ENCODE results near the gene CDC42EP3.

CDC42EP3 gene

DNA sequence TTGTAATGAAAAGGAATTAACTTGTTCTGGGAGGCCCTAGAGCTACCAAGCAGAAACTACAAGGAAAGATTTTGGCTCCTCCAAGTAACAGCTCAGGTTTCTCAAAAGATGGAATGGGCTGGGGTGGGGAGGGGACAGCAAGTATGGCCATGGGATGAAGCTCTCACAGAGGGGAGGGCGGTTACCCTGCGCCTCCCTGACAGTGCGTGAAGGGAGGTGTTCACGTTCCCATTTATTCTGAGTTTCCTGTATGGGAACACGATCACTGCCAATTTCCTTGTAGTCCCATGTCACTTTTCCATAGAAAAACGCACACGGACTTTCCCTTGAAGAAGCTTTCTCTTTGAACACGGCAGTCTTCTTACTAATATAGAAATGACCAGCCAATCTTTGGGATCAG, 17.0 kb downstream of the CDC42EP3 start:
- no peak for DNase-seq

DNA sequence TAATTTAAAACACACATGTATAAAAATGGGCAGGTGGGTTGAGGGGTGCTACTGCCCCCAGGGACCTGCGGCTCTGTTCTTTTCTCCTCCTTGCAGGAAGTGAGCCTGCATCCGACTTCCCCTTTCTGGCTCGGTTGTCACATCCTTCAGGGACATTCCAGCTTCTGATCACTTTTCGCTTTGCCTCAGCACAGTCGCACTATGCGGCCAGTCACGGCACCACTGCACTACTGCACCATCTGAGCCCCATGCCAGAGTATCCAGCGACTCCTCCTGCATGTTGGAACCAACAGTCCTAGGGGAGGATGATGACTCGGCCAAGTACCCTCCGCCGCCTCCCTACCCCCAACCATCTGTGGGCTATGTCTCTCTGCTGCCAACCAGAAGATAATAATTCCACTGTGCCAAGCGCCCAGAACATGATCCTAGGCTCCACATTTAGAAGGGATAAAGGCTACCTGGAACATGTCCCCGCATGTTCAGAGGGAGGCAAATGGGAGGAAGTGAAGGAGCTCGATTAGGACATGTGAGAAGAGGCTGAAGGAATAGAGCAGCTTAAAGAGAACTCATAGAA, 17.6 kb downstream of the CDC42EP3 start:
- DNase-seq: no peak

DNA sequence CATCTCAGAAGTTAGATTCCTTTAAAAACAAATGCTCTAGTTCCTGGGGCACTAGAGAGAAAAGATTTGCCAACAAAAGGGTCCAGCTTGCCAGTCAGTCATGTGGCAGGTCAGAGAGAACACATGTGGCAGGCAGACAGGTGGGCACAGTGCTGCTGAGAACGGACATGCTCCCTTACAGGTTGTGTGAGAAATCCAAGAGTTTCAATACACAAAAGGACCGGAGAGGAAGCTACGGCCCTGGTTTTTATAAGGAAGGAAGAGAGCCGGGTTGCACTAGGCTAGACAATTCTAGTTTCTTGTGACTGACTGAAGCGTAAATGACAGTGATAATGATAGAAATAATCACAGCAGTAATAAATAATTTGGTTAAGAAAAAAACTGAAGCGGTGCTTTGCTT, 18.3 kb downstream of the CDC42EP3 start:
- no peak for DNase-seq

DNA sequence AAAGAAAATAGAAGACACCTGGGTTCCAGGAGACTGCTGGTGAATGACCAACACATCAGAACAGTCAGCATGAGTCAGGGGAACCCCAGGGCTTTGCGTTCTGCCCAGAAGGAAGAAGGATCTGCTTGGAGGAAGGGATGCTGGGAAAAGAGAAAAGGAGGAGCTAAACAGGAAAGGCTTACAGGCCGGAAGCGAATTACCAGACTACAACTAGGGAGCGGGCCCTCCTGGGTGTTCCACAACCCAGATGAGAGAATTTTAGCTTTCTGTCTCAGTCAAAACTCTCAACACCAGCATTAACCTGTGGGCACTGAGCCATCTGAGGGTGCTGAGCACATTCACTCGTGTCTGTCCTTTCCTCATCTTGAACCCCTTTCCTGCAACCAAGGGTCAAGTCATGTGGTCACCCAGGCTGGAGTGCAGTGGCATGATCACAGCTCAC, 19.2 kb downstream of the CDC42EP3 start:
- DNase-seq: no peak

DNA sequence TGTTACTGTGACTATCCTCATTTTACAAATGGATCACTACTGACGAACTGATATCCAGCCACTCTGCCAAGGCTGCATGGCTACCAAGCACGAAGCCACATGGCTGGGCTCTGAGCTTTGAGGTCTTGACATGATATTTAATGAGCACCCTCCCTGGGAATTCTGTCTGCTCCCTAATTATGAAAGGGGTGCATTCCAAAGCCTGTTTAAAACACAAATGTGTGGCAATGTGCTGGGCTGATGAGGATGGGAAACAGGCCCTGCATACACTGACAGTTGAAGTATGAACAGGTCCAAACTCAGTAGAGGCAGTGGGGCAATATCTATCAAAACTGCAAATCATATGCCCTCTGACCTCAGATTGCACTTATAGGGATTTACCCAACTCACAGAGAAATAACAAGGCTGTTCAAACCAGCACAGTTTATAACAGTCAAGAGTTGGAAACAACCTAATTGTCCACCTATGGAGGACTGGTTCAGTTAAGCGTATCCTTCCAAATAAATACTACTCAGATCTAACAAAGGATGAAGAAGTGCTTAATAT, 20.8 kb downstream of the CDC42EP3 start:
- no peak for DNase-seq

DNA sequence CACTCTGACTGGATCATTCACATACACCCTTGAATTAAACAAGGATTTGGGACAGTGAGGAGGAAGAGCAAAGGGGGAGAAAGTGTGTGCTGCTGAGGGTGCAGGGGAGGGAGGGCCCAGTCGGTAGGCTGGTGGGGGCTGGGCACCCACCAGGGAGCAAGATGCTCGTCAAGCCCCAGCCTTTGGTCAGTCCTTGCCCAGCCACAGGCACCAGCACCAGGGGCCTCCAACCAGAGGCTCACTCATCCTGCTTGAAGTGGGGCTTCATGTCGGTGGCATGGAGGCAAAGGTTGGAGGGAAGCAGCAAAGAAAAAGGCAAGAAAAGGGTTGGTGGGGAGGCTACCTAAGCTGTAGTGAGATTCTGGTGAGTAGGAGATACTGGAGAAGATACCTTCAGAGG, 21.9 kb downstream of the CDC42EP3 start:
- DNase-seq: no peak

DNA sequence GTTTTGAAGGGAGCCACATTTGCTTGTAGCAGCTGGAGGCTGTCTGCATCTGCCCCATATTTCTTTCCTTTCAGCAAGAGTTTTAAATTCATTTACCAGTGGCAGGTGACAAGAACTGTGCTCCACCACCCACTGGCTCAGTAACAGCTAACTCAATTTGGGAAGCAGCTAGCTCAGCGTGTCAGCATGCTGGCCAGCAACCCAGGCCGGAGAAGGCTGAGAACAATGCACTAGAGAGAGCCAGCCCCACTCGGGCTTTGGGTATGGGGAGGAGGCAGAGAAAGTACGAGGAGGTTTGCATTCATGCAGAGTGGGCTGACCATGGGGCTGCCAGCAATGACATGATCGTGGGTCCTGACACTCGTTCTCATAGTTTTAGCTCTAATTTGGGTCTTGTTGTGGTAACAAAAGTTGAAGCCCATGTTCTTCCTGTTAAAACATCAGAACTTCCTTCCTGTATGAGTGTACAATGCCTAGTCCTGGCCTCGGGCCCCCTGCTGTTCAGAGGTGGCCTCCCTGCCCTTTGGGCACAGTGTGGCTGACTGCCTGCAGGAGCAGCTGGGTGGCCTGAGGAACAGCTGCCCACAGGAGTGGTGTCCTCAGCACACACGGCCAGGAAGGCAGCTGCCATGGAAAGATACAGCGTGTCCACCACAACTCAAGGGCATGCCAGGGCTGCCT, 23.0 kb downstream of the CDC42EP3 start:
- no peak for DNase-seq

DNA sequence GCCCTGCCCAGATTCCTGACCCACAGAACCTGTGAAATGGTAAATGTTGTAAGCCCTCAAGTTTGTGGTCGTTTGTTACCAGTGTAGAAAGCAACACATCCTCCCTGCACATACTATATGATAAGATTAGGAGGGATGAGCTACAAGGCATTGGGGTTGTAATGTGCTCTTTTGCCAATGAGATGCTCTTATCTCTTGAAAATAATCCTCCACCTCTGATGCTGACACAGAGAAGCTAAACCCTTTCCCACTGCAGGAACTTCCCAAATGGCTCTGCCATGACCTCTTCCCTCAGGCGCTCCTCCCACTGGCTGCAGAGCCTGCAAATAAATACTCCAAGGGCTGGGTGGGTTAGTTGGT, 23.5 kb downstream of the CDC42EP3 start:
- DNase-seq: no peak

DNA sequence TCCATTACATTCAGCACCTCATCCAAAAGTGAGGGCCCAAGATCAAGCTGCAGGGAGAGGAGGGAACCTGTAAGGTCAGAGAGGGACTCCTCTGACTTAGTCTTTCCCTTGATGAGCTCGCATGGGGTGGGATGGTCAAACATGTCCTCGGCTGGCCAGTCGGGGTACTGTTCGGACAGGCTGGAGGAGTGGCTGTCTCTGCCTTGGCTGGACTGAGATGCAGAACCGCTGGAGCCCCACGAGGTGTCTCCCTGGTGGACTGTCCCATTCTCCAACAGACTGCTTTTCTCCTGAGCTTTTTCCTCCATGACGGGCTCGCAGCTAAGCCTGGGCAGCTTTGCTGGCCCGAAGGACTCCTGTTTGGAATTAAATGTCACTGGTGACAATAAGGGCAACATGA, 25.6 kb downstream of the CDC42EP3 start:
- no peak for DNase-seq

DNA sequence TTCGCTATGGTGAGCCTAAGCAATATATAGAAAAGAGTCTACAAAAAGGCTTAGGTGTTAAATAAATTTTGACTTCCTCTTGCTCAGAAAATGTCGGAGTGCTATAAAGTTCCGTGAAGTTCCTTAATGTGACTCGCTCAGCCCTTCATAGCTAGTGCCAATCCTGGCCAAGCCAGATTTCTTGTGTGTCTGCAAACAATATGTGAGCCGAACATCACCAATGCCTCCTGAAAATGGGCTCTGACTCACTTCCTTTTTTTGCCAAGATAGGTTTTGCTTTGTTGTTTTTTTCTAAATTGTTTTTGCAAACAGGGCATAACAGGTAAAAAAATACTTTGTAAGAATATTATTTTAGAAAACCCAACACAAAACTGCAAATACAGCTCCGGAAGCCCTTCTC, 26.1 kb downstream of the CDC42EP3 start:
- no peak for DNase-seq

DNA sequence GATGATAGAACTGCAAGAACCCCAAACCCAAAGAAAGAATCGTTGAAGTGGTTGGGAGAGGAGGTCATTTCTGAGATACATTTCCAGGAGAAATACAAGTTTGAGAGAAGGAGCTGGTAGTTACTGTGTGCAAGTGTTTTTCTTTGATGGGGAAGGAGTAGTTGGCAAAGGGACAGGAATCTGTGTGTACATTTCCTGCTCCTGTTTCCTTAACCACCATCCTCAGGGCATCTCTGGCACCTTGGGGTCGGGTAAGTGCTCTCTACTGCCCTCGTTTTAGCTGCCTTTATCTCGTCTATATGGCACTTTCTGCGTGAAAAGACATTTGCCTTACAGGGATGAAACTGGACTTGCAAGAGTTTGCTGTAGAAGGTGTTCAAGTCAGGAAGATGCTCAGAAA, 27.3 kb downstream of the CDC42EP3 start:
- DNase-seq: no peak

DNA sequence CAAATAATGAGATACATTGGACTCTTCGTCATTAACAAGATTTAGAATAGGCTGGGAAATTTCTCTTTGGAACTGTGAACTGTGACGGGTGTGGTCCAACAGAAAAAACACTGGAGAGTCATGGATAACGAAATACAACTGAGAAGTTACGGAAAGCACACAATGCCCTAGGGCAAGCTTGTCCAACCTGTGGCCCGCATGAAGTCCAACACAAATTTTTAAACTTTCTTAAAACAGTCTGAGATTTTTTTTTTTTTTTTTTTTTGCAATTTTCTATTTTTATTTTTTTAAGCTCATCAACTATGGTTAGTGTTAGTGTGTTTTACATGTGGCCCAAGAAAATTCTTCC, 27.7 kb downstream of the CDC42EP3 start:
- no peak for DNase-seq

DNA sequence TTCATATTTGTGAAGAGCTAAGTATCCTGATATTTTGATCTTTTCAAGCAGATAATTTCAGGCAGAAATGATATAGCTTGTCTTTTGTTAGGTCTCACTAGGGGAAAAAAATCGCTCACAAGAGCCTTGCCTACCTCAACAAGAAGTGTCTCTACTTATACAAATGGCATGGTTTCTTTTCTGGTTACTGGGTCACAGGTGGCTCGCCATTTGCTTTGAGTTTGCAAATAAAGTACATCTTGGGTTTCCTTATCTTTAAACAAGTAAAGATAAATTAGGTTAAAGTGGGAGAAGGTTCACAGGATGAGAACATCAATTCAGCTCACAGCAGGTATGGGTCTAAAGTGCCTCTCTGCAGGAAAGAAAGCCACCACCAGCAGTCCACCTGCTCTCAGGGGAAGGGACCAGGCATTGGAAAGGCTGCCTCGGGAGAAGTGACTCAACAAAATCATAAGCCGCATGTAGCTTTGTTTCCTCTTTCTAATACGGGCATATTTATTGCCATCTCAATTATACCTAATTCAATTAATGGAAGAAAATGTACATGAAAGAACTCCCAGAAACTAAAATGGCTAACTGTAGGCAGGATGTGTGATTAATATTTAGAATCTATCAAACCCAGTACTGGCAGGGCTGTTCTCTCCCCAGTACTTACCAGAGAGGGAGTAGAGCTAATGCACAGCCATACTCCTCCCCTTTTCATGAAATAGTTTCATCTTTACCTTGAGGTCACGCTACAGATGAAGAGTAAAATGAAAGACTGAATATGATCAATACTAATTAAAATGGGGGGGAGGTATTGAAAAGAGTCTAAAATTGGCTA, 28.3 kb downstream of the CDC42EP3 start:
- DNase-seq: no peak

DNA sequence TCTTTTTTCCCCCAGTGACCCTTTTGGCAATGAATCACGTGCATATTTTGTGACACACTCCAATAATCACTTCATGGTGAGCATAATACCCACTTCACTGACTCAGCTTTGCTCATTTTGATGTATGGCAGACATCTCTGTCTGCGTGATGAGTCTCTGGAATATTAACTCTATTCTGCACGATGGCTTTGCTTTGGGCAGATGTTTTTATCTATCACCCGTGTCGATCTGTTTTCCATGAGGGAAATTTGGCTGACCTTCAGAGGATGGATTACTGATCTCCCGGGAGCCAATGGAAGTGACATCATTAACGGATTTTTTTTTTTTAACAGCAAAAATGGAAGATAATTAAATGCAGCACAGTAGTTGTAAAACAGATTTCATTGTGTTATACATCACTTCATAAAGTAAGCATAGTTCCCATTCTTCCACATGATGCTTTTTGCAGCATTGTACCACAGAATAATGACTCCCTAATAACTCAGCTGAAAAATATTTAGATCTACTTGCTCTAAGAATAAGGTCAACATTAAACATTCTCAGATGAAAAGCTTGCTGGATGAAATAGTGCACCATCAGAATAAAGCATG, 29.8 kb downstream of the CDC42EP3 start:
- no peak for DNase-seq

DNA sequence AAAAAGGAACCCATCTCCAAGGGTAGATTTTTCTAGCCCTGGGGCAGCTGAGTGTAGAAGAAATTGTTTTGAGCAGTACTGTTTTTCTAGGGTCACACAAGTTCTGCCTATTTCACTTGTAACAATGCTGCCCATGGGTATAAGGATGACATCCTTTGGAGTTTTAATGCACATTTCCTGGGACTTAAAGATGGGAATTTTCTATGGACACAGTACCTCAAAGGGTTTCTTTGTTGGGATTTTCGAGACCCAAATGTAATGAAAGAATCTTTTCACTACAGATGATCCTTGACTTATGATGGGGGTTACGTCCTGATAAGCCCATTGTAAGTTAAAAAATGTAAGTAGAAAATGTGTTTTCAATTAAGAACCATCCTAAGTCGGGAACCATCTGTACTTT, 31.8 kb downstream of the CDC42EP3 start:
- DNase-seq: no peak

DNA sequence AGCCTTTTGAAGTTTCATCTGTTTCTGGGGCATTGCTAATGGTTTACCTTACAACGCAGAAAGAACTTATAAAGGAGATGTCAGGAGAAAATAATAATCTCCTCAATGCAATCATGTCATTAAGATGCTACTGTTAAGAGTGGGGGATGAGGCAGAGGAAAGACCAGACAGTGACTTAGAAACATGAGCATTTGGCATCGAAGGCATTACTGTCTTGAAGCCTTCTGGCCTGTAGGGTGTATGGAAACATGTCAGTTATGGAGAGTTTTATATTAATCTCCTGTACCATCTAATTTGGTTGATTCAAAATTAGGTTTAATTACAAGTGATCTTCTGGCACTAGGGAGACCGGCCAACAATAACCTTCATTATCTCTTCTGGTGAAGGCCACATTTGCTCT, 32.5 kb downstream of the CDC42EP3 start:
- DNase-seq: no peak

DNA sequence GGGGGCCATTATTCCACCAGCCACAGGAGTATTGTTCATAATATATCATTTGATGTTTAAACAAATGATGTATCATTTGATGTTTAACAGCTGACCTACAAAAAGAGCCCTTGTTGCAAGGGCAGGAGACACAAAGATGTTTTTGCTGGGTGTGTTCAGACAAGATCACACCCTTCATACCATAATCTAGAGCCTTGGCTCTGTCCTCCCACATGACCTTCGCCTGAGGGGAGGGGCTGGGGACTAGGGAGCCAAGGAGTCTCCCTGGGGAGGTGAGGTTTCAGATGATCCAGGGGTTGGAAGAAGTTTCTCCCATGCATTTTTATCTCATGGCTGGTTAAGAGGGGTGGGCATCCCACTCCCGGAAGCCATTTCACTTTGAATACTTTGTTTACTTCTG, 33.5 kb downstream of the CDC42EP3 start:
- no peak for DNase-seq

DNA sequence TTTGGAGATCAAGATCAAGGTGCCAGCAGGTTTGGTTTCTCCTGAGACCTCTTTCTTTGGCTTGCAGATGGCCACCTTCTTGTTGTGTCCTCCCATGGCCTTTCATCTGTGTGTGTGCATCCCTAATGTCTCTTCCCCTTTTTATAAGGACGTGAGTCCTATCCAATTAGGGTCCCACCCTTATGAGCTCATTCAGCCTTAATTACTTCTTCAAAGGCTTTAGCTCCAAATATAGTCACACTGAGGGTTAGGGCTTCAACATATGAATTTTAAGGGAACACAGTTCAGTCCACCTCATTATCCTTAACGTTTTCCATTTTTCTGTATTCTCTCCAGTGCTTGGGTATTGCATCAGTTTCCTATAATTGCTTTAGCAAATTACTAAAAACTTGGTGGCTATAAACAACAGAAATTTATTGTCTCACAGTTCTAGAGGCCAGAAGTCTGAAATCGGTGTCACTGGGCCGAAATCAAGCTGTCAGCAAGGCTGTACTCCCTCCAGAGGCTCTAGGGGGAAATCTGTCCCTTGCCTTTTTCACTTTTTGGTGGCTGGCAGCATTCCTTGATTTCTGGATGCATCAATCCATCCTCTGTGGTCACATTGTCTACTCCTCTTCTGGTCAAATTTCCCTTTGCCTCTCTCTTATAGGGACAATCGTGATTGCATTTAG, 34.1 kb downstream of the CDC42EP3 start:
- DNase-seq: peak; percentile 32

DNA sequence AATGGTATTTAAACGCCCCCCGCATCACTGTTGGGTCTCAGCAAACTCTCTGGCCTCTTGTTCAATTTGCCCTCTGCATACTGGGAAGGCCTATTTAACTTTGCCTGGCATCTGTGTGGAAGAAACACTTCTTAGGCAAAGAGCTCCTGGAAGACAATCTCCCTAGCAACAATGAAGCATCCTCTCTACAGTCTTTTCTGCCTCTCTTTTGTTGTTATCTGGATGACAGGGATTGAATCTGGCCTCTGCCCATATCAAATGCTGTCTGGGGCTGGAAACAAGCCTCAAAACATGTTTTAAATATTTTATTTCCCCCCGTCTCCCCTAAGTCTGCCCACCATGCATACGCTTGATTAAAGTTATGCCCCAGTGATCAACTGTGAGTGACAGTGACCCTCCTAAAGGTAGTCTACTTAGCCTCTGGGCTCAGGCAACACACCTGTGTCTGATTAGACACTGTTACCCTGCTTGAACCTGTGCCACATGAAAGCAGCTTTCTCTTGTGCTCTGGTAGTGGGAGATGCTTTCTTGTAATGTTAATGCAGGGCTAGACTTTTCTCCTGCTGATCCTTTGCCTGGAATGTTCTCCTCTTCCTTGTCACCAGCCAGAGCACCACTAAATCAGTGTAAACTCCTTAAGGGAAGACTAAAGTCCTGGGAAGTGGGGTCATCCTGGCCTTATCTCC, 34.9 kb downstream of the CDC42EP3 start:
- DNase-seq: no peak

DNA sequence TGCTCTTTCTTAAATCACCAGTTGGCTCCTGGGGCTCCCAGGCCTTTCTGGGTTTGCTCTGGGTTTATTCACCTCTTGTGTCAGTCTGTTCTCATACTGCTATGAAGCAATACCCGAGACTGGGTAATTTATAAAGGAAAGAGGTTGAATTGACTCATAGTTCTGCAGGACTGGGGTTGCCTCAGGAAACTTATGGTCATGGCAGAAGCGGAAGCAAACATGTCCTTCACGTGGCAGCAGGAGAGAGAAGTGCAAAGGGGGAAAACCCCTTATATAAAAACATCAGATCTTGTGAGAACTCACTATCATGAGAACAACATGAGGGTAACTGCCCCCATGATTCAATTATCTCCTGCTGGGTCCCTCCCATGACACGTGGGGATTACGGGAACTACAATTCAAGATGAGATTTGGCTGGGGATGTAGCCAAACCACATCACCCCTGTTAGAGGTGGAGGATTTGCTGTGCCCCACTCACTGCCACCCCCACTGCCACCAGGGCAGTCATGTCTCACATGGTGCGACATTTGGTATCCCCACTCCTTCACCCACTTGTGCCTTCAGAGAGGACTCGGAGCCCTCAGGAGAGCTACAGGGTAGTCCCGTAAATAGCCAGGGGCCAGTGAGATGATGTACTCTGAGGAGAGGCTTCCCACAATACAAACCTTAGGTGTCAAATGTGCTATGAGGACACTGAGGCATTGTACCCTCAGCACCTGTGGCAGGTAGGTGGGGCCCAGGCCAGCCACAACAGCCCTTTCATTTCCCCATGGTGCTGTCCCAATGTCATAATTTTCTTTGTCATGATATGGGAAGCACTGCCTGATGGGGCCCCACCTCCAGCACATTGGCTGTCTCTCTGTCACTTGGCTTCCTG, 35.7 kb downstream of the CDC42EP3 start:
- DNase-seq: peak; percentile 68

DNA sequence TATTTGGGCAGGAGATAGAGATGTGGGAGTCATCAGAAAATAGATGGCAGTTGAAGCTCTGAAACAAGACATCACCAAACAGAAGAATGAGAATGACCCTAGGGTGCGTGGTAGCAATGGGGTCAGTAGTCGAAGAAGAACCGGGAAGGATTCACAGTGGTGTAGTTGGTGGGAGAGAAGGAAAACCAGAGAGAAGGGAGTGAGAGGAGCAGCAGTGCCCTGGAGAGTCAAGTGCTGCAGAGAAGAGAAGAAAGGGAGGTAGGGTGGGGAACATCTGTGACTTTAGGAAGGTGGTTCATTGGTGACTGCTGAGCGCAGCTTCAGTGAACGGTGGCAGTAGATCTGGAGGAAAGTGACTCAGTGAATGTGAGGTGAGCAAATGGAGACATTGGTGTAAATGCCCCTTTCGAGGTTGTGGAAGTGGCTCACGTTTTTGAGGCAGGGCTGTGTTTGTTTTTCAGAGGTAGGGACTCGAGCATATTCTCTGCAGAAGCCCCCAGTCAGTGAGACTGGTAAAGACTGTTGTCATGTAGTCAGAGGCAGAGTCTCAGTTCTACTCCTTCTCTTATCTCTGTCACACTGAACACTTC, 36.4 kb downstream of the CDC42EP3 start:
- no peak for DNase-seq

Measured in OCI-M1 (cell line).